Mesothelial cell of epicardium (in vitro differentiated cells): Measurements from ENCODE around the gene ZNF555. TPM values are rescaled to one million over a fixed set of nuclear protein-coding genes. Genes with fewer than 3 reads are reported as not detected.
A peak's percentile ranks its signal among the peaks of the same experiment; 100 is the strongest.

ENCODE experiments used
- DNase-seq, 2 experiments: peaks; one replicate each; pipeline ENCODE4 v3.0.0; 2021; ENCODE audit warnings: low spot score in 2 of 2; ENCODE audit not compliant: unreplicated experiment in 2 of 2
- H3K27ac Mint-ChIP-seq: 2 replicates; pipeline ENCODE4 v1.8.0; 2021; ENCODE audit warnings: mixed read lengths
- H3K27me3 Mint-ChIP-seq: 2 replicates; pipeline ENCODE4 v1.8.0; 2021; ENCODE audit warnings: low read depth, mixed read lengths
- H3K36me3 Mint-ChIP-seq: 2 replicates; pipeline ENCODE4 v1.8.0; 2021; ENCODE audit warnings: mixed read lengths
- H3K4me1 Mint-ChIP-seq: 2 replicates; pipeline ENCODE4 v1.8.0; 2021; ENCODE audit warnings: mixed read lengths
- H3K4me3 Mint-ChIP-seq: 2 replicates; pipeline ENCODE4 v1.8.0; 2021; ENCODE audit warnings: mild to moderate bottlenecking, moderate library complexity, mixed read lengths
- H3K9me3 Mint-ChIP-seq: 2 replicates; pipeline ENCODE4 v1.8.0; 2021; ENCODE audit warnings: mixed read lengths
- CTCF ChIP-seq: fragments of 200-600 bp; sonication (generic); IDR thresholded peaks from one replicate; pipeline ENCODE4 v1.5.0; 2021; ENCODE audit warnings: antibody characterized with exemption; ENCODE audit not compliant: unreplicated experiment
- total RNA-seq: library from RNA; stranded (reverse); gene quantifications from 3 replicates; pipeline ENCODE4 v1.2.1, GENCODE V29; 2021

Gene ZNF555
- total RNA-seq, 1 donor from 2014 or later = 10.6 TPM

DNA sequence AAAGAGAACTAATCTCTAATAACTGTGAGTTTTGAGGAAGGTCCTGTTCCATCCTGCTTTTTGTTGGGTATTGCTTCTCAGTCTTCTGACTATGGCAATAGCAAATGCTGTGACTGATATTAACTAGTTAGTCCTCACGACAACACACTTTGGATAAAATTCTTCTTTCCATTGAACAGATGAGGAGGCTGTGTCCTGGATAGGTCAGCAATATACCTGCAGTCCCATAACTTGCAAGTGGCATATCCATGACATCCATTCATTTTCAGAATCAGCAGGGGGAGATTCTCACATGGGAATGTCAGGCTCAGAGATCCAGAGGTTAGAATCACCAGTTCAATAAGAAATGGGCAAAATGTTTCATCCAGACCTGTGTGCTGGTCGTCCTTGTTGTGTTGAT lies 14.3 kb upstream of the ZNF555 start:
- peaks cover 28% of the 10 kb centered on the region for H3K9me3 Mint-ChIP-seq
- DNase-seq = no peak
- TF ChIP-seq CTCF = no peak
- H3K36me3 Mint-ChIP-seq = peaks cover 60% of the 10 kb centered on the region
- H3K27ac Mint-ChIP-seq = no peak overlapping the region
- no peaks in the 10 kb centered on the region for H3K27me3 Mint-ChIP-seq
- no peak overlapping the region for H3K4me3 Mint-ChIP-seq
- H3K4me1 Mint-ChIP-seq = no peaks in the 10 kb centered on the region

GRCh38 chr19:2827840-2828489 lies 13.3 kb upstream of the ZNF555 start:
- peaks cover 69% of the 10 kb centered on the region for H3K36me3 Mint-ChIP-seq
- peaks cover 35% of the 10 kb centered on the region for H3K9me3 Mint-ChIP-seq
- TF ChIP-seq CTCF = no peak
- H3K27ac Mint-ChIP-seq = no peak overlapping the region
- no peaks in the 10 kb centered on the region for H3K4me1 Mint-ChIP-seq
- no peak overlapping the region for H3K4me3 Mint-ChIP-seq
- H3K27me3 Mint-ChIP-seq = no peaks in the 10 kb centered on the region
- DNase-seq = no peak

DNA sequence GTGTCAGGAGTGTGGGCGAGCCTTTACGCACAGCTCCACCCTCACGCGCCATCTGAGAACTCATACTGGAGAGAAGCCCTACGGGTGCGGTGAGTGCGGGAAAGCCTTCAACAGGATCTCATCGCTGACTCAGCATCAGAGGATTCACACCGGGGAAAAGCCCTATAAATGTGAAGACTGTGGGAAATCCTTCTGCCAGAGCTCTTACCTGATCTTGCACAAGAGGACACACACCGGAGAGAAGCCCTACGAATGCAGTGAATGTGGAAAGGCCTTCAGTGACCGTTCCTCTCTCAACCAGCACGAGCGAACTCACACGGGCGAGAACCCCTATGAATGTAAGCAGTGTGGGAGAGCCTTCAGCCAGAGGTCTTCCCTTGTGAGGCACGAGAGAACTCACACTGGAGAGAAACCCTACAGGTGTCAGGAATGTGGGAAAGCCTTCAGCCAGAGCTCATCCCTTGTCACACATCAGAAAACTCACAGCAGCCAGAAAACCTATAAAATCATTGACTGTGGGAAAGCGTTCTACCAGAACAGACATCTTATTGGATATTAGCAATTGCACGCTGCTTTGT lies 6.9 kb upstream of the ZNF555 start:
- DNase-seq = no peak
- peaks cover 49% of the 10 kb centered on the region for H3K9me3 Mint-ChIP-seq
- no peak overlapping the region for H3K27ac Mint-ChIP-seq
- H3K4me1 Mint-ChIP-seq = no peaks in the 10 kb centered on the region
- no peak overlapping the region for H3K4me3 Mint-ChIP-seq
- no peaks in the 10 kb centered on the region for H3K27me3 Mint-ChIP-seq
- H3K36me3 Mint-ChIP-seq = peaks cover 72% of the 10 kb centered on the region
- TF ChIP-seq CTCF = no peak

DNA sequence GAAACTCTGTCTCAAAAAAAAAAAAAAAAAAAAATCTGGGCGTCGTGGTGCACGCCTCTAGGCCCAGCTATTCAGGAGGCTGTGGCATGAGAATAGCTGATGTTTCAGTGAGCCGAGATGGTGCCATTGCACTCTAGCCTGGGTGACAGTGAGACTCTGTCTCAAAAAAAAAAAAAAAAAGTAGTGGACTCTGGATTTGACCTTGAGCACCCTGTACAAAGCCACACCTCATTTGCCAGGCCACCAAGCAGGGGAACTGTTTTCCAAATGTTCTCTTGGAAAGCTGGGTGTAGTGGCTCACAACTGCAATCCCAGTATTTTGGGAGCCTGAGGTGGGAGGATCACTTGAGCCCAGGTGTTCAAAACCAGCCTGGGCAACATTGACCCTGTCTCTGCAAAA lies 3.8 kb upstream of the ZNF555 start:
- Mint-ChIP-seq H3K4me3 (no peak overlapping the region), H3K9me3 (peaks cover 35% of the 10 kb centered on the region), H3K27ac (no peak overlapping the region), H3K27me3 (no peaks in the 10 kb centered on the region), H3K4me1 (peaks cover 4% of the 10 kb centered on the region), H3K36me3 (peaks cover 53% of the 10 kb centered on the region)
- no peak for DNase-seq
- TF ChIP-seq CTCF = no peak

DNA sequence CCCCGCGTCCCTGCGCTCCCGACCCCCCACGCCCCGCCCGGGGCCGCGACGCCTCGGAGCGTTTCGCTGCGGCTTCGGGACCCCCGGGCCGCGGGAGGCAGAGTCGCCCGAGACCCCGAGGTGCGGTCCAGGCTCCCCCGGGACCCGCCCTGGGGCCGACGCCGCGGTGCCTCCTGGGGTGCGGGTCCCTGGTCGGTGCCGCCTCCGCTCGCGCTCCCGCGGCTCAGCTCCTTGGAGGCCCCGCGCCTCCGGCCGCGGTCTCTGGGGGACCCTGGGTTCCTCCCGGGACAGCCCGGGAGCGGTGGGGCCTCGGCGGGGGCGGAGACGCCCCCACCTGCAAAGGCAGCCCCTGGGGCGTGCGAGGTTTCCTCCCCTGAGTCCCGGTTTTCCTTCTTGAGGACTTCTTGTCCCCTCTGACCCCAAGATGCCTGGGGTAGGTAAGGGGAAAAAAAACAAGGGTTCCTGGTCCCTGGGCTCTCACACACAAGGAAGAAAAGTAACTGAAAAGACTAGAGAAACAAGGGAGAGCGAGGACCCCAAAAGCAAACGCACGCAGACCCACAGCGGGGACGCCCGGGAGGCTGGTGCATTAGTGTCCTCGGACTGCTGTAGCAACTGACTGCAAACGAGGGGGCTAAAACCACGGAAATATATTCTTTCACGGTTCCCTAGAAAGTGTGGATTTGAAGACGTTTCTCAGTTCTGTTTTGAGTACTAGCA lies 740 bp downstream of the ZNF555 start:
- peak in 1 of 2 experiments; percentile 48 for DNase-seq
- Mint-ChIP-seq H3K9me3 (peaks cover 16% of the 10 kb centered on the region), H3K4me3 (peak overlapping the region; percentile 80), H3K27me3 (no peaks in the 10 kb centered on the region), H3K27ac (no peak overlapping the region), H3K4me1 (peaks cover 9% of the 10 kb centered on the region), H3K36me3 (peaks cover 37% of the 10 kb centered on the region)
- no peak for TF ChIP-seq CTCF
